Measurements from ENCODE around the gene UFSP2. TPM values are rescaled to one million over a fixed set of nuclear protein-coding genes. Genes with fewer than 3 reads are reported as not detected.

Gene UFSP2
- total and polyA plus RNA-seq, 11 donors = 17.7 to 52.4 (median 35.0) TPM

- Histone ChIP-seq H3K27me3 (no peaks in the 10 kb centered on the region), H3K9me3 (peaks cover 0 to 14% (median 0%) of the 10 kb centered on the region in 12 donors), H3K4me1 (peaks cover 0 to 14% (median 0%) of the 10 kb centered on the region in 12 donors), H3K27ac (peak overlapping the region in 5 of 12 donors; percentile 6 to 71 (median 40)), H3K36me3 (no peaks in the 10 kb centered on the region), H3K4me3 (no peak overlapping the region)
- TF ChIP-seq POLR2A (IDR thresholded peaks at IDR 0.05) = no peak
- no peak for TF ChIP-seq CTCF (IDR thresholded peaks at IDR 0.05)
- ATAC-seq (no peak), DNase-seq (no peak)
- intact Hi-C loops (cut with DNase I) = loop anchor here in 1 of 10 donors (1.0 to 5.0 kb wide), 2 partner anchors 37 to 180 kb away; no protein-coding TSS in a partner anchor
- 97 to 100% (median 97%) methylated on average over 2 of the region's 2 CpGs for WGBS, 4 donors
Measured at GRCh38 chr4:185384061-185384460, 41.7 kb downstream of the UFSP2 start.

GRCh38 chr4:185383451-185383850, 42.3 kb downstream of the UFSP2 start:
- Histone ChIP-seq H3K27me3 (no peaks in the 10 kb centered on the region), H3K27ac (no peak overlapping the region), H3K36me3 (no peaks in the 10 kb centered on the region), H3K4me1 (peaks cover 0 to 14% (median 0%) of the 10 kb centered on the region in 12 donors), H3K4me3 (no peak overlapping the region), H3K9me3 (peaks cover 0 to 14% (median 0%) of the 10 kb centered on the region in 12 donors)
- DNase-seq (no peak), ATAC-seq (no peak)
- 85 to 100% (median 94%) methylated on average over 3 to 4 of the region's 4 CpGs for WGBS, 4 donors
- TF ChIP-seq POLR2A (IDR thresholded peaks at IDR 0.05) = no peak
- no peak for TF ChIP-seq CTCF (IDR thresholded peaks at IDR 0.05)
- intact Hi-C loops (cut with DNase I) = loop anchor here in 1 of 10 donors (5.0 kb wide), 1 partner anchor 36 kb away; no protein-coding TSS in a partner anchor

GRCh38 chr4:185382754-185383153, 43.0 kb downstream of the UFSP2 start:
- Histone ChIP-seq H3K27me3 (no peaks in the 10 kb centered on the region), H3K4me3 (no peak overlapping the region), H3K27ac (no peak overlapping the region), H3K36me3 (no peaks in the 10 kb centered on the region), H3K9me3 (peaks cover 0 to 14% (median 0%) of the 10 kb centered on the region in 12 donors), H3K4me1 (peaks cover 0 to 14% (median 0%) of the 10 kb centered on the region in 12 donors)
- no peak for DNase-seq
- no peak for ATAC-seq
- intact Hi-C loops (cut with DNase I) = loop anchor here in 1 of 10 donors (5.0 kb wide), 1 partner anchor 35 kb away; no protein-coding TSS in a partner anchor
- no peak for TF ChIP-seq POLR2A (IDR thresholded peaks at IDR 0.05)
- TF ChIP-seq CTCF (IDR thresholded peaks at IDR 0.05) = no peak

- Histone ChIP-seq H3K36me3 (no peaks in the 10 kb centered on the region), H3K4me3 (no peak overlapping the region), H3K4me1 (peaks cover 0 to 14% (median 0%) of the 10 kb centered on the region in 12 donors), H3K27ac (no peak overlapping the region), H3K27me3 (no peaks in the 10 kb centered on the region), H3K9me3 (peaks cover 0 to 14% (median 0%) of the 10 kb centered on the region in 12 donors)
- ATAC-seq = no peak
- intact Hi-C loops (cut with DNase I) = loop anchor here in 1 of 10 donors (5.0 kb wide), 1 partner anchor 34 kb away; no protein-coding TSS in a partner anchor
- TF ChIP-seq CTCF (IDR thresholded peaks at IDR 0.05) (no peak), POLR2A (IDR thresholded peaks at IDR 0.05) (no peak)
- no peak for DNase-seq
- WGBS, 4 donors = 49 to 61% (median 50%) methylated on average over 4 of the region's 4 CpGs
Measured at GRCh38 chr4:185381288-185382196, 44.2 kb downstream of the UFSP2 start.

Measured in heart left ventricle (tissue), 16 donors.